HG03108 (cell line): ENCODE measurements around the gene MAGEB18.

Source experiments
- ATAC-seq: cut with Tn5 transposase; IDR thresholded peaks from one replicate; pipeline ENCODE4 v1.9.1; 2021; ENCODE audit warnings: moderate library complexity; ENCODE audit not compliant: unreplicated experiment

Gene MAGEB18

DNA sequence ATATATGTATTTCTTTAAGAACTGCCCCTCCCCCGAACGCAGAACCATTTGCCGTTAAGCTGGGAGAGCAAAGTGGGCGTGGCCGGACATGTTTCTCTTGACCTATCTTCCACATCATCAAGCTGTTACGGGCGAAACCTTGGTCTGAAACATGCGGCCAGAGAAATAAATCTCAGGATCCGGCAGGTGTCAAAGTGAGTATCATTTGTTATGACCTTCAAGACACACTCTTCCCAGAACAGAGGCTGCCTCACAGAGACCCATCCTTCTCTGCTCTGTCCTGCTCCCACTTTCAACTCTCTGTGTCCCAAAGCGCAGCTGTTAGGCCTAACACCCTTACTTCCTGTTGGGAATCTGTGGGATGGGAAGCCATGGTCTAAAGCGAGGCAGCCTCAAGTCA lies at the start of gene MAGEB18:
TSS of gene MAGEB18 (plus strand) at position 70 of the 400 bp plus-strand sequence. CDS start 643 bp downstream, outside the sequence.
- no peak for ATAC-seq

DNA sequence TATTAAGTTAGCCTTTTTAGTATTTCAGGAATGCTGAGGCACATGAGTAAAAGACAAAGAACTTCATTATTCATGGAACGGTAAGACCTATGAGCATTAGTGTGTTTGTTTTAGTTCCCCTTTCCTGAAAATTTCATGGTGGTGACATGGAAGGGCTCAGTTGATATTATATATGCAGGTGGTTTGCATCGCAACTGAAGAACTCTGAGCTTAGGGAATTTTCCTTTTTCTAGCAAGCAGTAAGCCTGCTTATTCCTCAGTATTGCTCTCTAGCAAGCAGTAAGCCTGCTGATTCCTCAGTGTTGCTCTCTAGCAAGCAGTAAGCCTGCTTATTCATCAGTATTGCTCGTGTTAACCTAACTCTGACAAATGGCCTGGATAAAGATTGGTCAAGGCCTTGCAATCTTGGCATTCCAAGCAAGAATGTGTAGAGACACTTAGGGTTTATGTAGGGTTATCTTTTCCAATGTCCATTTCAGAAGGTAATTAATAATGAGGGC lies 37.7 kb upstream of the MAGEB18 start:
- no peak for ATAC-seq

DNA sequence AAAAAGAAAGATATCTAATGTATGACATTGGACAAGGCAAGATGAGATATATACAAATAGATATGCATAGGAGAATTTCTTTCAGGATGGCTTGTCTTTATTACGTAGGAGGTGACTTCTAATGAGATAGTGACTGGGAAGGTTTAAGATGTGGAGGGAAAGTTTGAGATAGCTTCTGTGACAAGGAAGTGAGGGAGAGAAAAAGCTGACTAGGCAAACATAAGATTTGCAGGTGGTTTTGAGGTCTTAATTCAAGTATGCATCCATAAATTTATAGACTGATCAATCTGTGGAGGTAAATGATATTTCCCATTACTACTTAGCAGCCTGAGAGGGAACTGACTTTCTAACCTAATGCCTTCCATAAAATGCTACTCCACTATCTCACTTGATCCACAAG lies 29.0 kb upstream of the MAGEB18 start:
- ATAC-seq, result no peak

DNA sequence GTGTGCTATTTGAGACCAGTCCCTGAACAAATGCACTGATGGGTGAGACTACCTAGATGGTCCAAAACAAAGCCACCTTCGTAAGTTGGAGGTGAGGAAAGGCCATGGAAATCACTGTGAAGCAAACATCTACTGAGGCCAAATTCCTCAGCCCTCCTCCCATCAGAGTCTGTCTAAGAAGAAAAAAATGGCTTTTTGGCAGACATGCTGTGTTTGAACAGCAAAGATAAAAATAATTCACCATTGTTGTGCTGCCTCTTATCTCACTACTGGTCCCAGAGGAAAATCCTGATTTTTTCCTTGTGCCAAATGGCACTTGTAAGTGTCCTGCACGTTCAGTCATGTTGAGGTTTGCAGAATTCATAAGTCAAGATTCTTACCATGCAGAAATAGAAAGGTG lies 7.9 kb downstream of the MAGEB18 start:
- ATAC-seq, result no peak

DNA sequence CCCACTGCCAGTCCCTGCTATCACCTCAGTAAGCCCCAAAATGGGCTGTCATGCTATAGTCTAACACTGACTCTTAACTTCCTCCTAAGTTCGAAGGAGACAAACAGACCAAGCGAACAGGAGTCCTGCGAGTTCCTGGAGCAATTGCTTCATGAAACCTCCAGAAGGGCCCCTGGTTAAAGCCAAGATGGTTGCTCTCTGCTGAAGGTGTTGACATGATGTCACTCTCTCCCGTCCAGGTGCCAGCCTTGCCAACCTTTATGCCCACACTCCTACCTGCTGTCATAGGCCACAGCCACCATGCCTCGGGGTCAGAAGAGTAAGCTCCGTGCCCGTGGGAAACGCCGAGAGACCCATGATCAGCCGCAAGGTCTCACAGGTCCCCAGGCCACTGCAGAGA lies 22.2 kb downstream of the MAGEB18 start, which contains the start of gene MAGEB6B:
TSS of gene MAGEB6B (plus strand) at position 301 of the 400 bp plus-strand sequence. CDS start at position 301, 0 bp downstream.
- ATAC-seq, result no peak
